H9 (cell line): Measurements from ENCODE around the gene CCNY. TPM values are rescaled to one million over a fixed set of nuclear protein-coding genes. Genes with fewer than 3 reads are reported as not detected.

ENCODE experiments used
- DNase-seq: peaks from one replicate; pipeline ENCODE4 v3.0.0-alpha.2; 2017
- H2AFZ ChIP-seq: one replicate; pipeline ENCODE4 v1.6.1; 2013; ENCODE audit warnings: mild to moderate bottlenecking, low read length, control low read depth, moderate library complexity
- H2AK5ac ChIP-seq: 2 replicates; pipeline ENCODE4 v1.6.1; 2013; ENCODE audit warnings: low read length, control low read depth, mixed read lengths; ENCODE audit not compliant: insufficient read length
- H2BK120ac ChIP-seq: one replicate; pipeline ENCODE4 v1.6.1; 2013; ENCODE audit warnings: low read depth, mild to moderate bottlenecking, low read length, control low read depth, inconsistent platforms; ENCODE audit not compliant: poor library complexity, severe bottlenecking
- H2BK12ac ChIP-seq: 2 replicates; pipeline ENCODE4 v1.6.1; 2013; ENCODE audit warnings: low read length, control low read depth, mixed read lengths, low read depth; ENCODE audit not compliant: insufficient read length
- H2BK15ac ChIP-seq: 2 replicates; pipeline ENCODE4 v1.6.1; 2013; ENCODE audit warnings: low read depth, low read length, control low read depth
- H2BK20ac ChIP-seq: one replicate; pipeline ENCODE4 v1.6.1; 2013; ENCODE audit warnings: low read depth, mild to moderate bottlenecking, low read length, control low read depth, inconsistent platforms; ENCODE audit not compliant: poor library complexity, severe bottlenecking
- H2BK5ac ChIP-seq: 2 replicates; pipeline ENCODE4 v1.6.1; 2013; ENCODE audit warnings: low read length, control low read depth, mixed read lengths; ENCODE audit not compliant: insufficient read length
- H3K14ac ChIP-seq: 2 replicates; pipeline ENCODE4 v1.6.1; 2013; ENCODE audit warnings: low read length, control low read depth; ENCODE audit not compliant: insufficient read depth
- H3K18ac ChIP-seq: 2 replicates; pipeline ENCODE4 v1.6.1; 2013; ENCODE audit warnings: low read depth, mild to moderate bottlenecking, mixed read lengths, low read length, control low read depth; ENCODE audit not compliant: insufficient read length
- H3K23ac ChIP-seq: 2 replicates; pipeline ENCODE4 v1.6.1; 2013; ENCODE audit warnings: low read length, control low read depth, mixed read lengths, low read depth; ENCODE audit not compliant: insufficient read length
- H3K23me2 ChIP-seq: 2 replicates; pipeline ENCODE4 v1.6.1; 2013; ENCODE audit warnings: low read depth, mild to moderate bottlenecking, mixed read lengths, low read length, control low read depth; ENCODE audit not compliant: insufficient read length, poor library complexity, severe bottlenecking
- H3K27ac ChIP-seq: 2 replicates; pipeline ENCODE4 v1.5.1; 2013; ENCODE audit warnings: low read length, control low read depth, mixed read lengths, low read depth; ENCODE audit not compliant: insufficient read length
- H3K27me3 ChIP-seq: 2 replicates; pipeline ENCODE4 v1.6.1; 2013; ENCODE audit warnings: low read length, control low read depth, inconsistent platforms; ENCODE audit not compliant: insufficient read depth
- H3K4ac ChIP-seq: 2 replicates; pipeline ENCODE4 v1.6.1; 2013; ENCODE audit warnings: low read depth, mild to moderate bottlenecking, control low read depth, inconsistent platforms, low read length, moderate library complexity
- H3K4me1 ChIP-seq: 2 replicates; pipeline ENCODE4 v1.6.1; 2013; ENCODE audit warnings: low read length, control low read depth, inconsistent platforms; ENCODE audit not compliant: insufficient read depth
- H3K4me2 ChIP-seq: 2 replicates; pipeline ENCODE4 v1.6.1; 2013; ENCODE audit warnings: low read length, control low read depth, mixed read lengths; ENCODE audit not compliant: insufficient read length, insufficient read depth
- H3K56ac ChIP-seq: 2 replicates; pipeline ENCODE4 v1.6.1; 2013; ENCODE audit warnings: low read depth, mild to moderate bottlenecking, mixed read lengths, low read length, control low read depth; ENCODE audit not compliant: insufficient read length
- H3K79me1 ChIP-seq: 2 replicates; pipeline ENCODE4 v1.6.1; 2013; ENCODE audit warnings: low read depth, mild to moderate bottlenecking, moderate library complexity, low read length, control low read depth, inconsistent platforms; ENCODE audit not compliant: insufficient read depth, poor library complexity, severe bottlenecking
- H3K79me2 ChIP-seq: 2 replicates; pipeline ENCODE4 v1.6.1; 2013; ENCODE audit warnings: low read length, control low read depth, inconsistent platforms; ENCODE audit not compliant: insufficient read depth
- H3K9ac ChIP-seq: 2 replicates; pipeline ENCODE4 v1.6.1; 2013; ENCODE audit warnings: low read length, control low read depth, mixed read lengths; ENCODE audit not compliant: insufficient read length; ENCODE audit errors: extremely low read depth
- H3K9me3 ChIP-seq: one replicate; pipeline ENCODE4 v1.6.1; 2013; ENCODE audit warnings: low read depth, low read length, inconsistent platforms; ENCODE audit not compliant: control insufficient read depth
- H3T11ph ChIP-seq: one replicate; pipeline ENCODE4 v1.6.1; 2013; ENCODE audit warnings: mild to moderate bottlenecking, low read length, control low read depth, inconsistent platforms
- H4K20me1 ChIP-seq: one replicate; pipeline ENCODE4 v1.6.1; 2013; ENCODE audit not compliant: control insufficient read depth, insufficient read length, insufficient read depth
- H4K5ac ChIP-seq: 2 replicates; pipeline ENCODE4 v1.6.1; 2013; ENCODE audit warnings: low read depth, mild to moderate bottlenecking, mixed read lengths, low read length, control low read depth; ENCODE audit not compliant: insufficient read length
- H4K8ac ChIP-seq: replicated peaks from 2 replicates; pipeline ENCODE4 v1.6.1; 2013; ENCODE audit warnings: low read length, control low read depth, mixed read lengths, low read depth; ENCODE audit not compliant: insufficient read length
- H4K91ac ChIP-seq: 2 replicates; pipeline ENCODE4 v1.6.1; 2013; ENCODE audit warnings: low read depth, mild to moderate bottlenecking, moderate library complexity, mixed read lengths, low read length, control low read depth; ENCODE audit not compliant: insufficient read length
- H3K27ac Mint-ChIP-seq, 3 experiments: 2 replicates in 2 of 3; 3 replicates in 1 of 3; pipeline ENCODE4 v1.8.0; 2020 to 2021; ENCODE audit warnings: mixed read lengths in 3 of 3, mild to moderate bottlenecking in 1 of 3, moderate library complexity in 1 of 3
- H3K27me3 Mint-ChIP-seq: 2 replicates; pipeline ENCODE4 v1.8.0; 2021; ENCODE audit warnings: low read depth, mild to moderate bottlenecking, moderate library complexity, mixed read lengths
- H3K36me3 Mint-ChIP-seq, 3 experiments: 2 replicates in 2 of 3; 3 replicates in 1 of 3; pipeline ENCODE4 v1.8.0; 2020 to 2021; ENCODE audit warnings: low read depth in 3 of 3, mixed read lengths in 3 of 3; ENCODE audit not compliant: insufficient read depth in 1 of 3
- H3K4me1 Mint-ChIP-seq, 2 experiments: 2 replicates each; pipeline ENCODE4 v1.8.0; 2020; ENCODE audit warnings: mixed read lengths in 2 of 2
- H3K4me3 Mint-ChIP-seq, 2 experiments: 2 replicates in 1 of 2; 3 replicates in 1 of 2; pipeline ENCODE4 v1.8.0; 2020 to 2021; ENCODE audit warnings: mild to moderate bottlenecking in 2 of 2, mixed read lengths in 2 of 2, moderate library complexity in 1 of 2
- H3K9me3 Mint-ChIP-seq, 2 experiments: 2 replicates in 1 of 2; 3 replicates in 1 of 2; pipeline ENCODE4 v1.8.0; 2020; ENCODE audit warnings: mild to moderate bottlenecking in 2 of 2, mixed read lengths in 2 of 2, moderate library complexity in 1 of 2
- CTCF ChIP-seq: fragments of 200-600 bp; sonication (generic); conservative IDR thresholded peaks from 3 replicates; pipeline ENCODE4 v1.8.0; 2021; ENCODE audit warnings: antibody characterized with exemption, mild to moderate bottlenecking
- WGBS: extraction: QIAGEN DNeasy Blood & Tissue Kit; methylation state at CpG from one replicate; pipeline ENCODE4 v1.1.7; 2013; ENCODE audit warnings: missing lambda C conversion rate, low lambda C conversion rate, mixed read lengths; ENCODE audit not compliant: insufficient read length; ENCODE audit errors: extremely low coverage; 5-methylcytosine and 5-hydroxymethylcytosine counted together
- total RNA-seq: library from RNA; stranded (reverse); gene quantifications from 2 replicates; pipeline ENCODE4 v1.2.1, GENCODE V29; 2021

CCNY gene
- total RNA-seq, 1 experiment from 2014 or later = 62.1 TPM

- H4K5ac ChIP-seq = no peak overlapping the region
- no peak overlapping the region for H3K27ac ChIP-seq
- H3K79me1 ChIP-seq = peaks cover 3% of the 10 kb centered on the region
- H2AFZ ChIP-seq = no peak overlapping the region
- H3K23ac ChIP-seq = no peak overlapping the region
- H2BK5ac ChIP-seq = no peak overlapping the region
- Mint-ChIP-seq H3K36me3 (no peaks in the 10 kb centered on the region), H3K4me3 (no peak overlapping the region), H3K9me3 (no peaks in the 10 kb centered on the region), H3K27me3 (no peaks in the 10 kb centered on the region), H3K4me1 (peaks cover 16 to 23% of the 10 kb centered on the region in 2 experiments), H3K27ac (no peak overlapping the region)
- H3K56ac ChIP-seq = no peak overlapping the region
- no peaks in the 10 kb centered on the region for H3K27me3 ChIP-seq
- H2BK20ac ChIP-seq = no peak overlapping the region
- no peak overlapping the region for H3T11ph ChIP-seq
- peaks cover 18% of the 10 kb centered on the region; the same call in 1 of the 2 replicates for H3K79me2 ChIP-seq
- no peak overlapping the region for H4K8ac ChIP-seq
- no peaks in the 10 kb centered on the region for H3K9me3 ChIP-seq
- H4K20me1 ChIP-seq = no peaks in the 10 kb centered on the region
- no peaks in the 10 kb centered on the region; the same call in 1 of the 2 replicates for H3K4me1 ChIP-seq
- no peak overlapping the region for H3K18ac ChIP-seq
- no peak overlapping the region for H2AK5ac ChIP-seq
- no peak overlapping the region for H2BK12ac ChIP-seq
- H2BK15ac ChIP-seq = no peak overlapping the region
- no peaks in the 10 kb centered on the region for H3K23me2 ChIP-seq
- no peak overlapping the region for H3K14ac ChIP-seq
- no peak overlapping the region for H3K4me2 ChIP-seq
- DNase-seq = no peak
- no peak overlapping the region for H4K91ac ChIP-seq
- no peak overlapping the region for H3K4ac ChIP-seq
- WGBS = no CpG with 5 or more reads among the region's 2 CpGs
- H3K9ac ChIP-seq = no peak overlapping the region
- no peak overlapping the region for H2BK120ac ChIP-seq
- no peak for TF ChIP-seq CTCF
Measured at GRCh38 chr10:35364808-35365207, 28.5 kb downstream of the CCNY start.
